ENCODE measurements around the gene ATOH7. TPM values are rescaled to one million over a fixed set of nuclear protein-coding genes. Genes with fewer than 3 reads are reported as not detected.

ATOH7 gene
- total and polyA plus RNA-seq, 10 donors = 0.04 to 0.10 (median 0.08) TPM; not detected in 7

- Histone ChIP-seq H3K4me1 (peaks cover 0 to 15% (median 12%) of the 10 kb centered on the region in 6 donors), H3K4me3 (no peak overlapping the region), H3K36me3 (no peaks in the 10 kb centered on the region), H3K27ac (no peak overlapping the region), H3K27me3 (replicated peaks in 1 of 7) (peaks cover 0 to 18% (median 7%) of the 10 kb centered on the region in 7 donors), H3K9me3 (no peaks in the 10 kb centered on the region)
- TF ChIP-seq POLR2AphosphoS5 (IDR thresholded peaks at IDR 0.05) (no peak), CTCF (IDR thresholded peaks at IDR 0.05 in 8 of 11, conservative IDR thresholded peaks at IDR 0.05 in 3 of 11) (no peak)
- DNase-seq = no peak
- intact Hi-C loops (cut with DNase I; ENCODE audit: low total_unique reads) = no loop called here
These were observed 3.7 kb upstream of the ATOH7 start for GRCh38 chr10:68235581-68235980.

- intact Hi-C loops (cut with DNase I; ENCODE audit: low total_unique reads) = no loop called here
- Histone ChIP-seq H3K27ac (no peak overlapping the region), H3K9me3 (no peaks in the 10 kb centered on the region), H3K36me3 (no peaks in the 10 kb centered on the region), H3K4me3 (no peak overlapping the region), H3K27me3 (replicated peaks in 1 of 7) (peaks cover 0 to 23% (median 8%) of the 10 kb centered on the region in 7 donors), H3K4me1 (peaks cover 0 to 16% (median 12%) of the 10 kb centered on the region in 6 donors)
- no peak for DNase-seq
- WGBS, 5 donors = 83 to 95% (median 93%) methylated on average over 2 of the region's 2 CpGs
- TF ChIP-seq POLR2A (IDR thresholded peaks at IDR 0.05) (no peak), CTCF (IDR thresholded peaks at IDR 0.05 in 8 of 11, conservative IDR thresholded peaks at IDR 0.05 in 3 of 11) (no peak), POLR2AphosphoS5 (IDR thresholded peaks at IDR 0.05) (no peak)
These were observed 3.2 kb upstream of the ATOH7 start for GRCh38 chr10:68235111-68235510.

GRCh38 chr10:68233046-68233445 lies 1.1 kb upstream of the ATOH7 start:
- peaks cover 0 to 39% (median 10%) of the 10 kb centered on the region in 7 donors for H3K27me3 ChIP-seq (replicated peaks in 1 of 7)
- H3K4me1 ChIP-seq = peaks cover 0 to 16% (median 12%) of the 10 kb centered on the region in 6 donors
- no peak for DNase-seq
- H3K9me3 ChIP-seq = no peaks in the 10 kb centered on the region
- no peak overlapping the region for H3K4me3 ChIP-seq
- intact Hi-C loops (cut with DNase I; ENCODE audit: low total_unique reads) = no loop called here
- H3K36me3 ChIP-seq = no peaks in the 10 kb centered on the region
- TF ChIP-seq CTCF (IDR thresholded peaks at IDR 0.05 in 8 of 11, conservative IDR thresholded peaks at IDR 0.05 in 3 of 11) (no peak), POLR2AphosphoS5 (IDR thresholded peaks at IDR 0.05) (no peak), POLR2A (IDR thresholded peaks at IDR 0.05) (no peak)
- WGBS, 5 donors = 87 to 95% (median 89%) methylated on average over 3 of the region's 3 CpGs
- H3K27ac ChIP-seq = no peak overlapping the region

- WGBS, 5 donors = 1% methylated on average over 25 to 81 of the region's 81 CpGs
These were observed 652 bp downstream of the ATOH7 start for GRCh38 chr10:68231106-68231816.

More at GRCh38 chr10:68231106-68231816, 652 bp downstream of the ATOH7 start:
- Histone ChIP-seq H3K4me1 (peaks cover 0 to 16% (median 12%) of the 10 kb centered on the region in 6 donors), H3K27ac (peak overlapping the region in 6 of 8 donors; percentile 21 to 65 (median 56)), H3K27me3 (replicated peaks in 1 of 7) (peaks cover 0 to 39% (median 10%) of the 10 kb centered on the region in 7 donors), H3K36me3 (no peaks in the 10 kb centered on the region), H3K9me3 (no peaks in the 10 kb centered on the region), H3K4me3 (peak overlapping the region; percentile 44 to 80 (median 54))
- intact Hi-C loops (cut with DNase I; ENCODE audit: low total_unique reads) = no loop called here
- TF ChIP-seq POLR2A (IDR thresholded peaks at IDR 0.05) = no peak
- TF ChIP-seq CTCF (IDR thresholded peaks at IDR 0.05 in 8 of 11, conservative IDR thresholded peaks at IDR 0.05 in 3 of 11) = peak in 1 of 11 experiments; percentile 13
- peak in 2 of 3 donors; percentile 44 for TF ChIP-seq POLR2AphosphoS5 (IDR thresholded peaks at IDR 0.05)
- peak; percentile 84 for DNase-seq
